ENCODE measurements around the gene DDAH2.

Gene DDAH2

GRCh38 chr6:31728767-31729514 lies at the start of gene DDAH2:
Gene DDAH2 (minus strand): TSS chr6:31729299. CDS start chr6:31729161, 138 bp downstream.
- DNase-seq, result no peak

GRCh38 chr6:31778193-31778592 lies 49.1 kb upstream of the DDAH2 start:
- DNase-seq, result no peak

GRCh38 chr6:31777667-31778050 lies 48.6 kb upstream of the DDAH2 start:
- no peak for DNase-seq

- DNase-seq, result peak; percentile 83
These were observed 48.0 kb upstream of the DDAH2 start, which contains the start of gene VWA7 for GRCh38 chr6:31776989-31777666. Gene VWA7 (minus strand): TSS chr6:31777328. CDS start chr6:31776779, 549 bp downstream.

GRCh38 chr6:31776485-31776988 lies 47.4 kb upstream of the DDAH2 start:
- no peak for DNase-seq

GRCh38 chr6:31775633-31776484 lies 46.8 kb upstream of the DDAH2 start:
- DNase-seq, result no peak

GRCh38 chr6:31775184-31775583 lies 46.1 kb upstream of the DDAH2 start:
- DNase-seq, result no peak

- DNase-seq, result peak; percentile 36
These were observed 42.9 kb upstream of the DDAH2 start for GRCh38 chr6:31771992-31772358.

GRCh38 chr6:31770860-31771259 lies 41.8 kb upstream of the DDAH2 start:
- DNase-seq, result no peak

GRCh38 chr6:31769684-31770371 lies 40.7 kb upstream of the DDAH2 start:
- DNase-seq, result peak; percentile 91

- no peak for DNase-seq
These were observed 39.5 kb upstream of the DDAH2 start for GRCh38 chr6:31768363-31769257.

- no peak for DNase-seq
These were observed 38.1 kb upstream of the DDAH2 start for GRCh38 chr6:31767096-31767645.

- DNase-seq, result no peak
These were observed 37.1 kb upstream of the DDAH2 start for GRCh38 chr6:31765910-31766794.

- DNase-seq, result no peak
These were observed 36.4 kb upstream of the DDAH2 start for GRCh38 chr6:31765559-31765909.

- no peak for DNase-seq
These were observed 35.1 kb upstream of the DDAH2 start for GRCh38 chr6:31764198-31764597.

GRCh38 chr6:31763619-31763940 lies 34.5 kb upstream of the DDAH2 start:
- DNase-seq, result no peak

- no peak for DNase-seq
These were observed 33.9 kb upstream of the DDAH2 start for GRCh38 chr6:31762878-31763618.

- no peak for DNase-seq
These were observed 33.3 kb upstream of the DDAH2 start, which contains the start of gene SAPCD1 for GRCh38 chr6:31762356-31762755. Gene SAPCD1 (plus strand): TSS chr6:31762656. CDS start chr6:31763055, 399 bp downstream.

- no peak for DNase-seq
These were observed 32.2 kb upstream of the DDAH2 start for GRCh38 chr6:31761343-31761742.

GRCh38 chr6:31760790-31761189 lies 31.7 kb upstream of the DDAH2 start:
- no peak for DNase-seq
